ENCODE measurements around the gene MGST3. TPM values are rescaled to one million over a fixed set of nuclear protein-coding genes. Genes with fewer than 3 reads are reported as not detected.

MGST3 gene
- total RNA-seq, 1 experiment from 2014 or later, result 87.7 TPM

DNA sequence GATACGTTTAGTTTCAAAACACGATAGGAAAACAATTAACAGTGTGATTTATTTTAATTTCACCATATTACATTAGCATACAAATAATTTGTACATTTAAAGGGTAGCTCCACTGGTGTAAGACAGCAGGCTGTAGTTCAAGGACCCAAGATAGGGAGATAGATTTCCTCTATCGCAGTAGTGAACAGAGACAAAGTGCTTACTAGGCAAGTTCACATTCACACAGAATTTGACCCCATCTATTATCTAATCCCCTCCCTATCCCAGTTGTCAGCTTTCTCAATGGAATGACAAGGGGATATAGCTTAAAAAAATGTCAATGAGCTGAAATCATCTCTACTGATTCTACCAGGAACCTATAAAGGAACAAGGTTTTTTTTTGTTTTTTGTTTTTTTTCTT, 31.2 kb downstream of the MGST3 start:
- no peaks in the 10 kb centered on the region for H3K79me1 ChIP-seq (ENCODE audit: insufficient read depth, low read depth, low read length, poor library complexity, severe bottlenecking)
- H2BK15ac ChIP-seq (ENCODE audit: low read depth, low read length), result no peak overlapping the region
- H3K9ac ChIP-seq (ENCODE audit: extremely low read depth, insufficient read length, low read length), result no peak overlapping the region
- H4K20me1 ChIP-seq (ENCODE audit: control insufficient read depth, insufficient read depth, insufficient read length), result no peaks in the 10 kb centered on the region
- H2AK5ac ChIP-seq (ENCODE audit: insufficient read length, low read length), result no peak overlapping the region
- no peak for DNase-seq
- H4K5ac ChIP-seq (ENCODE audit: insufficient read length, low read depth, low read length), result no peak overlapping the region
- H3K4me1 ChIP-seq (ENCODE audit: insufficient read depth, low read length), result no peaks in the 10 kb centered on the region
- H3K79me2 ChIP-seq (ENCODE audit: insufficient read depth, low read length), result no peaks in the 10 kb centered on the region
- TF ChIP-seq, protein P1, sequence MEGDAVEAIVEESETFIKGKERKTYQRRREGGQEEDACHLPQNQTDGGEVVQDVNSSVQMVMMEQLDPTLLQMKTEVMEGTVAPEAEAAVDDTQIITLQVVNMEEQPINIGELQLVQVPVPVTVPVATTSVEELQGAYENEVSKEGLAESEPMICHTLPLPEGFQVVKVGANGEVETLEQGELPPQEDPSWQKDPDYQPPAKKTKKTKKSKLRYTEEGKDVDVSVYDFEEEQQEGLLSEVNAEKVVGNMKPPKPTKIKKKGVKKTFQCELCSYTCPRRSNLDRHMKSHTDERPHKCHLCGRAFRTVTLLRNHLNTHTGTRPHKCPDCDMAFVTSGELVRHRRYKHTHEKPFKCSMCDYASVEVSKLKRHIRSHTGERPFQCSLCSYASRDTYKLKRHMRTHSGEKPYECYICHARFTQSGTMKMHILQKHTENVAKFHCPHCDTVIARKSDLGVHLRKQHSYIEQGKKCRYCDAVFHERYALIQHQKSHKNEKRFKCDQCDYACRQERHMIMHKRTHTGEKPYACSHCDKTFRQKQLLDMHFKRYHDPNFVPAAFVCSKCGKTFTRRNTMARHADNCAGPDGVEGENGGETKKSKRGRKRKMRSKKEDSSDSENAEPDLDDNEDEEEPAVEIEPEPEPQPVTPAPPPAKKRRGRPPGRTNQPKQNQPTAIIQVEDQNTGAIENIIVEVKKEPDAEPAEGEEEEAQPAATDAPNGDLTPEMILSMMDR (conservative IDR thresholded peaks at IDR 0.05), result no peak
- no peaks in the 10 kb centered on the region for H3K9me3 ChIP-seq (ENCODE audit: control insufficient read depth, low read depth, low read length)
- no peak overlapping the region for H2BK20ac ChIP-seq (ENCODE audit: low read depth, low read length, poor library complexity, severe bottlenecking)
- H3K23ac ChIP-seq (ENCODE audit: insufficient read length, low read depth, low read length), result no peak overlapping the region
- no peak overlapping the region for H2BK12ac ChIP-seq (ENCODE audit: insufficient read length, low read depth, low read length)
- no peak overlapping the region for H2BK120ac ChIP-seq (ENCODE audit: low read depth, low read length, poor library complexity, severe bottlenecking)
- H3K27me3 ChIP-seq (ENCODE audit: insufficient read depth, low read length), result no peaks in the 10 kb centered on the region
- no peak overlapping the region for H3K56ac ChIP-seq (ENCODE audit: insufficient read length, low read depth, low read length)
- H3T11ph ChIP-seq (ENCODE audit: low read length), result no peak overlapping the region
- Mint-ChIP-seq H3K27ac (no peak overlapping the region), H3K4me3 (no peak overlapping the region), H3K9me3 (no peaks in the 10 kb centered on the region), H3K36me3 (ENCODE audit: insufficient read depth in 1 of 3, low read depth in 3 of 3) (peaks cover 8 to 59% (median 45%) of the 10 kb centered on the region in 3 experiments), H3K4me1 (peaks cover 8 to 12% of the 10 kb centered on the region in 2 experiments), H3K27me3 (ENCODE audit: low read depth) (no peaks in the 10 kb centered on the region)
- no peak overlapping the region for H3K4me2 ChIP-seq (ENCODE audit: insufficient read depth, insufficient read length, low read length)
- WGBS (ENCODE audit: extremely low coverage, insufficient read length, low lambda C conversion rate), result no CpG with 5 or more reads among the region's 3 CpGs
- H3K4ac ChIP-seq (ENCODE audit: low read depth, low read length), result no peak overlapping the region
- no peak overlapping the region for H3K14ac ChIP-seq (ENCODE audit: insufficient read depth, low read length)
- H3K18ac ChIP-seq (ENCODE audit: insufficient read length, low read depth, low read length), result no peak overlapping the region
- no peak overlapping the region for H2BK5ac ChIP-seq (ENCODE audit: insufficient read length, low read length)
- H2AFZ ChIP-seq (ENCODE audit: low read length), result no peak overlapping the region
- no peaks in the 10 kb centered on the region for H3K23me2 ChIP-seq (ENCODE audit: insufficient read length, low read depth, low read length, poor library complexity, severe bottlenecking)
- no peak overlapping the region for H4K8ac ChIP-seq (replicated peaks; ENCODE audit: insufficient read length, low read depth, low read length)
- no peak overlapping the region for H4K91ac ChIP-seq (ENCODE audit: insufficient read length, low read depth, low read length)
- H3K27ac ChIP-seq (ENCODE audit: insufficient read length, low read depth, low read length), result no peak overlapping the region

Data from H9 (cell line).